Neuronal stem cell (in vitro differentiated cells): ENCODE results near the gene XYLT1.
"Not testable (repeated sequence)": the region's sequence is repeated elsewhere in the genome, so short reads cannot be mapped to it uniquely, and the experiment has no call there.

Source experiments
- DNase-seq: peaks from one replicate; pipeline ENCODE4 v3.0.0-alpha.2; 2013; ENCODE audit warnings: low spot score
- H2AFZ ChIP-seq: one replicate; pipeline ENCODE4 v1.6.1; 2013; ENCODE audit warnings: mild to moderate bottlenecking, low read length, inconsistent platforms
- H2AK5ac ChIP-seq: 2 replicates; pipeline ENCODE4 v1.6.1; 2013; ENCODE audit warnings: low read depth, mild to moderate bottlenecking, inconsistent platforms, low read length, moderate library complexity, mixed read lengths
- H2BK120ac ChIP-seq: 2 replicates; pipeline ENCODE4 v1.6.1; 2013; ENCODE audit warnings: low read depth, mild to moderate bottlenecking, inconsistent platforms, low read length, moderate library complexity, mixed read lengths
- H2BK12ac ChIP-seq: one replicate; pipeline ENCODE4 v1.6.1; 2013; ENCODE audit warnings: low read length, inconsistent platforms
- H2BK15ac ChIP-seq: 2 replicates; pipeline ENCODE4 v1.6.1; 2013; ENCODE audit warnings: mild to moderate bottlenecking, low read length, inconsistent platforms, mixed read lengths
- H2BK5ac ChIP-seq: one replicate; pipeline ENCODE4 v1.6.1; 2013; ENCODE audit warnings: inconsistent platforms, mild to moderate bottlenecking, low read length, moderate library complexity
- H3K14ac ChIP-seq: one replicate; pipeline ENCODE4 v1.6.1; 2013; ENCODE audit warnings: low read length, inconsistent platforms
- H3K18ac ChIP-seq: 2 replicates; pipeline ENCODE4 v1.6.1; 2013; ENCODE audit warnings: low read length, inconsistent platforms
- H3K23ac ChIP-seq: 2 replicates; pipeline ENCODE4 v1.6.1; 2013; ENCODE audit warnings: low read depth, mild to moderate bottlenecking, mixed read lengths, low read length, inconsistent platforms; ENCODE audit not compliant: poor library complexity
- H3K27ac ChIP-seq: replicated peaks from 3 replicates; pipeline ENCODE4 v1.5.1; 2013; ENCODE audit warnings: low read length, inconsistent platforms
- H3K27me3 ChIP-seq, 3 experiments: 2 replicates each; pipeline ENCODE4 v1.6.1; 2013; ENCODE audit warnings: low read length in 3 of 3, mild to moderate bottlenecking in 2 of 3, inconsistent platforms in 1 of 3, low read depth in 1 of 3, mixed read lengths in 1 of 3, moderate library complexity in 1 of 3; ENCODE audit not compliant: control insufficient read depth in 3 of 3, insufficient read depth in 3 of 3
- H3K36me3 ChIP-seq, 2 donors: replicated peaks in 1 of 2; 2 replicates each; pipeline ENCODE4 v1.6.1; 2013; ENCODE audit warnings: low read length in 2 of 2; ENCODE audit not compliant: control insufficient read depth in 2 of 2, insufficient read depth in 2 of 2
- H3K4ac ChIP-seq: 2 replicates; pipeline ENCODE4 v1.6.1; 2013; ENCODE audit warnings: inconsistent platforms, mild to moderate bottlenecking, low read length, moderate library complexity
- H3K4me1 ChIP-seq, 2 donors: 1 replicate in 1 of 2; 2 replicates in 1 of 2; pipeline ENCODE4 v1.6.1; 2013; ENCODE audit warnings: low read length in 2 of 2, low read depth in 1 of 2; ENCODE audit not compliant: control insufficient read depth in 2 of 2, insufficient read depth in 1 of 2
- H3K4me2 ChIP-seq: one replicate; pipeline ENCODE4 v1.6.1; 2013; ENCODE audit warnings: mild to moderate bottlenecking, low read length, inconsistent platforms; ENCODE audit not compliant: insufficient read depth, poor library complexity, severe bottlenecking
- H3K4me3 ChIP-seq, 2 donors: 2 replicates each; pipeline ENCODE4 v1.5.1; 2013; ENCODE audit warnings: low read length in 2 of 2, mild to moderate bottlenecking in 2 of 2, inconsistent platforms in 1 of 2, moderate library complexity in 1 of 2
- H3K79me1 ChIP-seq: one replicate; pipeline ENCODE4 v1.6.1; 2013; ENCODE audit warnings: low read depth, mild to moderate bottlenecking, inconsistent platforms, low read length, moderate library complexity
- H3K9ac ChIP-seq: one replicate; pipeline ENCODE4 v1.6.1; 2013; ENCODE audit warnings: mild to moderate bottlenecking, low read depth, low read length, inconsistent platforms; ENCODE audit not compliant: poor library complexity
- H3K9me3 ChIP-seq, 2 donors: replicated peaks in 1 of 2; 2 replicates each; pipeline versions ENCODE3 to v1.6.1; 2013; ENCODE audit warnings: low read length in 2 of 2, mild to moderate bottlenecking in 2 of 2, inconsistent platforms in 1 of 2, low read depth in 1 of 2, mixed read lengths in 1 of 2, moderate library complexity in 1 of 2; ENCODE audit not compliant: control insufficient read depth in 2 of 2, insufficient read depth in 1 of 2
- H4K8ac ChIP-seq: one replicate; pipeline ENCODE4 v1.6.1; 2013; ENCODE audit warnings: low read depth, mild to moderate bottlenecking, inconsistent platforms, low read length, moderate library complexity
- H4K91ac ChIP-seq: one replicate; pipeline ENCODE4 v1.6.1; 2013; ENCODE audit warnings: low read length, low read depth, mild to moderate bottlenecking, inconsistent platforms; ENCODE audit not compliant: poor library complexity
- WGBS, 2 donors: extraction: QIAGEN DNeasy Blood & Tissue Kit; methylation state at CpG; one replicate each; pipeline ENCODE4 v1.1.7; 2013; ENCODE audit warnings: missing lambda C conversion rate in 2 of 2, mixed read lengths in 1 of 2; ENCODE audit not compliant: insufficient read length in 2 of 2, insufficient replicate concordance in 1 of 2; ENCODE audit errors: extremely low coverage in 2 of 2; 5-methylcytosine and 5-hydroxymethylcytosine counted together

Gene XYLT1

DNA sequence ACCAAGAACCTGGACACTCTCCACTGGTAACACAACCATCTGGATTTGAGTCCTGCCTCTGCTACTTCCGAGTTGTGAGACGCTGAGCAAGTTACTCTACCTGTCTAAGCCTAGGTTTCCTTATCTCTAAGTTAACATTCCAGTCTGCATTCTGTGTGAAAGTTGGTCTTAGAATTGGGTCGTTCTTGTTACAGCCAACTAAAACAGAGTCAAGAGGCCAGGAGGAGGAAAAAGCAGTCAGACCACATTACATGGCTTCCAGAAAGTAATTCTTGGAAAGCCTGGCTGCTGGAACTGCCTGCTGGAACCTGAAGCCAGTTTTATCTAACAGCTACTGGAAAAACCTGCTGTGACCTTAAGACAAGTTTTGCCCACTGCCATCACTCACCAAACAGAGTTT, 38.4 kb upstream of the XYLT1 start:
- H3K4me3 ChIP-seq: no peak overlapping the region
- H3K27ac ChIP-seq: no peak overlapping the region

GRCh38 chr16:17508303-17508702, 37.5 kb upstream of the XYLT1 start:
- no CpG with 5 or more reads among the region's 9 CpGs for WGBS, 2 donors
- Histone ChIP-seq H3K4ac (no peak overlapping the region), H3K23ac (no peak overlapping the region), H3K4me2 (no peak overlapping the region), H3K27me3 (no peaks in the 10 kb centered on the region), H3K14ac (no peak overlapping the region), H2BK5ac (no peak overlapping the region), H3K9me3 (peaks cover 0 to 7% of the 10 kb centered on the region in 2 donors), H3K4me3 (no peak overlapping the region), H2BK120ac (no peak overlapping the region), H2AK5ac (no peak overlapping the region), H2BK15ac (no peak overlapping the region), H3K36me3 (no peaks in the 10 kb centered on the region), H3K27ac (no peak overlapping the region), H4K8ac (no peak overlapping the region), H3K4me1 (no peaks in the 10 kb centered on the region), H3K18ac (no peak overlapping the region), H2BK12ac (no peak overlapping the region), H2AFZ (no peak overlapping the region), H3K9ac (no peak overlapping the region), H3K79me1 (no peaks in the 10 kb centered on the region), H4K91ac (no peak overlapping the region)
- no peak for DNase-seq

More for the DNA sequence above, 38.4 kb upstream of the XYLT1 start:
- H2AFZ ChIP-seq: no peak overlapping the region
- WGBS, 2 donors: no CpG with 5 or more reads among the region's 3 CpGs
- H2BK5ac ChIP-seq: no peak overlapping the region
- no peak overlapping the region for H2BK120ac ChIP-seq
- H3K9ac ChIP-seq: no peak overlapping the region
- no peak overlapping the region for H4K91ac ChIP-seq
- H2AK5ac ChIP-seq: no peak overlapping the region
- H3K14ac ChIP-seq: no peak overlapping the region
- H3K9me3 ChIP-seq: peaks cover 0 to 7% of the 10 kb centered on the region in 2 donors
- H3K79me1 ChIP-seq: no peaks in the 10 kb centered on the region
- H3K18ac ChIP-seq: no peak overlapping the region
- no peak overlapping the region for H4K8ac ChIP-seq
- H3K36me3 ChIP-seq: no peaks in the 10 kb centered on the region
- H3K4me2 ChIP-seq: no peak overlapping the region
- H2BK12ac ChIP-seq: no peak overlapping the region
- no peak overlapping the region for H2BK15ac ChIP-seq
- H3K4ac ChIP-seq: no peak overlapping the region
- H3K23ac ChIP-seq: no peak overlapping the region
- no peaks in the 10 kb centered on the region for H3K4me1 ChIP-seq
- DNase-seq: no peak
- no peaks in the 10 kb centered on the region for H3K27me3 ChIP-seq

DNA sequence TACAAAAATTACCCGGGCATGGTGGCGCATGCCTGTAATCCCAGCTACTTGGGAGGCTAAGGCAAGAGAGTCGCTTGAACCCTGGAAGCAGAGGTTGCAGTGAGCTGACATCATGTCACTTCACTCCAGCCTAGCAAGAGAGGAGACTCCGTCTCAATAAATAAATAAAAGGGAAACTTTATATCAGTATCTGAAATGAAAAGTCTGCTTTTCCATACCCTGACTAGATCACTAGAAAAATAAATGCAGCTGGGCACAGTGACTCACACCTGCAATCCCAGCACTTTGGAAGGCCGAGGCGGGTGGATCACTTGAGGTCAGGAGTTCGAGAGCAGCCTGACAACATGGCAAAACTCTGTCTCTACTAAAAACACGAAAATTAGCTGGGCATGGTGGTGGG, 36.8 kb upstream of the XYLT1 start:
- not testable (repeated sequence) for H3K4me3 ChIP-seq, H3K9me3 ChIP-seq, H3K18ac ChIP-seq, H2BK5ac ChIP-seq, H3K27me3 ChIP-seq, H2AFZ ChIP-seq, H3K23ac ChIP-seq, H3K36me3 ChIP-seq, DNase-seq, H2BK15ac ChIP-seq, H4K91ac ChIP-seq, H3K4me1 ChIP-seq, H3K4ac ChIP-seq, H3K9ac ChIP-seq, H3K4me2 ChIP-seq, H2BK120ac ChIP-seq, H2AK5ac ChIP-seq, H3K27ac ChIP-seq, H3K14ac ChIP-seq, H2BK12ac ChIP-seq, H3K79me1 ChIP-seq, H4K8ac ChIP-seq
- WGBS, 2 donors: no CpG with 5 or more reads among the region's 8 CpGs

DNA sequence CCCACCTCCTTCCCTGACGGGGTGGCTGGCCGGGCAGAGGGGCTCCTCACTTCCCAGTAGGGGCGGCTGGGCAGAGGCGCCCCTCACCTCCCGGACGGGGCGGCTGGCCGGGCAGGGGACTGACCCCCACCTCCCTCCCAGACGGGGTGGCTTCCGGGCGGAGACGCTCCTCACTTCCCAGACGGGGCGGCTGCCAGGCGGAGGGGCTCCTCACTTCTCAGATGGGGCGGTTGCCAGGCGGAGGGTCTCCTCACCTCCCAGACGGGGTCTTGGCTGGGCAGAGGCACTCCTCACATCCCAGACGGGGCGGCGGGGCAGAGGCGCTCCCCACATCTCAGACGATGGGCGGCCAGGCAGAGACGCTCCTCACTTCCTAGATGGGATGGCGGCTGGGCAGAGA, 35.1 kb upstream of the XYLT1 start:
- H3K9ac ChIP-seq, DNase-seq, H4K8ac ChIP-seq, H3K27me3 ChIP-seq, H3K36me3 ChIP-seq, H3K4ac ChIP-seq, H3K4me3 ChIP-seq, H3K4me1 ChIP-seq, H2BK120ac ChIP-seq, H3K14ac ChIP-seq, H3K23ac ChIP-seq, H3K9me3 ChIP-seq, H3K79me1 ChIP-seq, H2AK5ac ChIP-seq, H2BK12ac ChIP-seq, H2BK15ac ChIP-seq, H2BK5ac ChIP-seq, H3K18ac ChIP-seq, H4K91ac ChIP-seq, H2AFZ ChIP-seq, H3K27ac ChIP-seq, H3K4me2 ChIP-seq: not testable (repeated sequence)
- no CpG with 5 or more reads among the region's 26 CpGs for WGBS, 2 donors
